Naive B cell (primary cell): ENCODE measurements around the gene TSGA10IP. TPM values are rescaled to one million over a fixed set of nuclear protein-coding genes. Genes with fewer than 3 reads are reported as not detected.
A peak's percentile ranks its signal among the peaks of the same experiment; 100 is the strongest.

Experiments
- ATAC-seq, 2 donors: fragments of 150-1000 bp; cut with Tn5 transposase; 2 replicates each; pipeline ENCODE4 v1.10.0; 2021; ENCODE audit warnings: low read depth in 2 of 2, mild to moderate bottlenecking in 2 of 2, moderate library complexity in 2 of 2
- DNase-seq: peaks from one replicate; pipeline ENCODE4 v3.0.0; 2022
- H3K27ac Mint-ChIP-seq, 6 donors: one replicate each; pipeline ENCODE4 v1.8.0; 2020 to 2022; ENCODE audit warnings: mild to moderate bottlenecking in 6 of 6, mixed read lengths in 6 of 6, moderate library complexity in 5 of 6, inconsistent platforms in 2 of 6
- H3K27me3 Mint-ChIP-seq, 3 donors: one replicate each; pipeline ENCODE4 v1.8.0; 2021 to 2022; ENCODE audit warnings: mixed read lengths in 3 of 3, mild to moderate bottlenecking in 1 of 3
- H3K36me3 Mint-ChIP-seq, 2 donors: one replicate each; pipeline ENCODE4 v1.8.0; 2020 to 2022; ENCODE audit warnings: mixed read lengths in 2 of 2, inconsistent platforms in 1 of 2, mild to moderate bottlenecking in 1 of 2
- H3K4me1 Mint-ChIP-seq, 3 donors: one replicate each; pipeline ENCODE4 v1.8.0; 2020 to 2022; ENCODE audit warnings: mixed read lengths in 3 of 3, inconsistent platforms in 1 of 3, mild to moderate bottlenecking in 1 of 3, moderate library complexity in 1 of 3
- H3K4me3 Mint-ChIP-seq, 8 donors: one replicate each; pipeline ENCODE4 v1.8.0; 2020 to 2022; ENCODE audit warnings: mild to moderate bottlenecking in 8 of 8, mixed read lengths in 8 of 8, moderate library complexity in 8 of 8, inconsistent platforms in 2 of 8
- H3K9me3 Mint-ChIP-seq, 7 donors: one replicate each; pipeline ENCODE4 v1.8.0; 2020 to 2022; ENCODE audit warnings: mixed read lengths in 7 of 7, mild to moderate bottlenecking in 5 of 7, inconsistent platforms in 2 of 7, moderate library complexity in 1 of 7
- polyA plus RNA-seq, 6 donors: library from polyadenylated mRNA; unstranded; fragments of 300-500 nt; fragmentation: Illumina TruSeq; gene quantifications; one replicate each; pipeline ENCODE4 v1.2.3, GENCODE V29; 2021; ENCODE audit warnings: low read depth in 6 of 6

Gene TSGA10IP
- polyA plus RNA-seq, 6 donors from 2014 or later = not detected

DNA sequence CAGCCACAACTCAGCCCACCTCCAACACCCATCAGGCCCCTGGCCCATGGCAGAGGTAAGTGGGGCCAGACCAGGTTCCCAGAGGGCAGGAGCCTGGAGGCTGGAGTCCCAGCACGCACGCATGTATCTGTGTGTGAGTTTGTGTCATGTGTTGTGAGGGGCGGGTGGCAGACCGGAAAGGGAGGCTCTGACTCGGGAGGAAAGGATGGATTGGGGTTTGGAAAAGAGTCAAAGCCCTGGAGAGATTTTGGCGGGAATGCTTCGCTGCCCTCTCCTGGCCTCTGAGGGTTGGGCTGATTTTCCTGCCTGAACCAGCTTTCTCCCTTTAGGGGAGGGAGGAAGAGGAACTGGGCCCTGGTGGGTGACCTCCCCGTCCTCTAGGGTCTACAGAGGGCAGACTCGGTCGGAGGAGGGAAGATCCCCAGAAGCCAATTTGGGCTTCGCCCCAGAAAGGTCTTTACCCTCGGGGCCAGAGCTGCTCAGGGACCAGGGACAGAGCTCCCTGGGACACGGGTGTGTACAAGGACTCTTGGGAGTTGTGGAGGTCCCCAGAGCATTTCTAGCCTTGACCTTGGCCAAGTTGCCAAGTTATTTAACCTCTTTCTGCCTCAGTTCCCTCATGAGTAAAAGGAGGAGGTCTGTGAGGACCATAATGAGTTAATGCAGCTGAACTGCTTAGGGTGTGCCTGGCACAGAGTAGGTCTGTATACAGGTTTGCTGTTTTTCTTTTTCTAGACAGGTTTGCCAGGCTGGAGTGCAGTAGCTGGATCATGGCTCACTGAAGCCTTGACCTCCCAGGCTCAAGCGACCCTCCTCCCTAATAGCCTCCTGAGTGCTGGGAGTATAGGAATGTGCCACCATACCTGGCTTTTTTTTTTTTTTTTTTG is 33.4 kb upstream of the TSGA10IP start:
- Mint-ChIP-seq H3K27ac (peak overlapping the region in 1 of 6 donors; percentile 65), H3K4me3 (peak overlapping the region in 1 of 8 donors; percentile 77), H3K27me3 (peaks cover 0 to 26% (median 10%) of the 10 kb centered on the region in 3 donors), H3K9me3 (no peaks in the 10 kb centered on the region), H3K36me3 (no peaks in the 10 kb centered on the region), H3K4me1 (peaks cover 25 to 36% (median 28%) of the 10 kb centered on the region in 3 donors)
- ATAC-seq (no peak), DNase-seq (no peak)

GRCh38 chr11:65912845-65913244 is 32.4 kb upstream of the TSGA10IP start:
- Mint-ChIP-seq H3K36me3 (no peaks in the 10 kb centered on the region), H3K4me1 (peaks cover 31 to 41% (median 33%) of the 10 kb centered on the region in 3 donors), H3K9me3 (no peaks in the 10 kb centered on the region), H3K27ac (peak overlapping the region in 1 of 6 donors; percentile 73), H3K4me3 (no peak overlapping the region), H3K27me3 (peaks cover 0 to 19% (median 8%) of the 10 kb centered on the region in 3 donors)
- ATAC-seq (no peak), DNase-seq (no peak)

DNA sequence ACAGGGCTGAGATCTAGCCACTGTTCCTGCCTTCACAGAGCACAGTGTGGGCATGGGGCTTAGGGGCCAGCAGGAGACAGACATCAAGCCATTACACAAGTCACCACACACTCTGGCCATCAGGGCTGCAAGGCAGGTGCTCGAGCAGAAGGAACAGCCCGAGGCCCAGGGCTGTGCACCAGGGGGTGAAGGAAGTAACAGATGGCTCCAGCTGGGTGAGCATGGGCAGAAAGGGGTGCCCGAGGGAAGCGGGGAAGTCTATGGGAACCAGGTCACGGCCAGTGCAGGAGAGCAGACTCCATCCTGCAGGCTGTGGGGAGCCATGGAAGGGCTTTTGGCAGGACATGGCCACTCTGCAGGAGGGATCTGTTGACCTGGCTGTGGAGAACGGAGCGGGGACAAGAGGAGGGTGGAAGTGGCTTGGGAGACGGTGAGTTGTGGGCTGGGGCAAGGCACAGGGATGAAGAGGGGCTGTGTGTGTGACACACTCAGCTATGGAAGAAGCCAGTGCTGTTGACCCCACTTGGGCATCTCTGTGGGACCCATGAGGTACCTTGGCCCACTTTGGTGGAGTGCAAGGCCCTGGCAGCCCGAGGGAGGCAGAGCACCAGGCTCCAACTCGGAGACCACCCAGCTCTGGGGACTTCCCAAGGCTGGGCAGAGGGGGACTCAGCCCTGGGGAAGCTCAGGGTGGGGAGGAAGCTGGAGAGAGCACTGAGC is 30.0 kb upstream of the TSGA10IP start:
- Mint-ChIP-seq H3K27ac (peak overlapping the region in 4 of 6 donors; percentile 28 to 97 (median 40)), H3K36me3 (no peaks in the 10 kb centered on the region), H3K4me1 (peaks cover 37 to 49% (median 42%) of the 10 kb centered on the region in 3 donors), H3K27me3 (peaks cover 0 to 8% (median 6%) of the 10 kb centered on the region in 3 donors), H3K4me3 (peak overlapping the region in 4 of 8 donors; percentile 50 to 79 (median 66)), H3K9me3 (no peaks in the 10 kb centered on the region)
- ATAC-seq (no peak), DNase-seq (no peak)

- Mint-ChIP-seq H3K4me1 (peaks cover 39 to 54% (median 46%) of the 10 kb centered on the region in 3 donors), H3K27me3 (peaks cover 0 to 8% (median 6%) of the 10 kb centered on the region in 3 donors), H3K27ac (no peak overlapping the region), H3K36me3 (no peaks in the 10 kb centered on the region), H3K4me3 (peak overlapping the region in 1 of 8 donors; percentile 95), H3K9me3 (no peaks in the 10 kb centered on the region)
- no peak for ATAC-seq
- DNase-seq = no peak
Observed at GRCh38 chr11:65915821-65916251, 29.4 kb upstream of the TSGA10IP start.

GRCh38 chr11:65916391-65916790 is 28.9 kb upstream of the TSGA10IP start:
- no peak for DNase-seq
- H3K9me3 Mint-ChIP-seq = no peaks in the 10 kb centered on the region
- H3K27ac Mint-ChIP-seq = peak overlapping the region in 3 of 6 donors; percentile 66 to 88 (median 80)
- peak overlapping the region; percentile 43 to 95 (median 86) for H3K4me3 Mint-ChIP-seq
- H3K4me1 Mint-ChIP-seq = peaks cover 39 to 54% (median 47%) of the 10 kb centered on the region in 3 donors
- ATAC-seq = no peak
- H3K36me3 Mint-ChIP-seq = no peaks in the 10 kb centered on the region
- H3K27me3 Mint-ChIP-seq = peaks cover 0 to 7% (median 5%) of the 10 kb centered on the region in 3 donors

DNA sequence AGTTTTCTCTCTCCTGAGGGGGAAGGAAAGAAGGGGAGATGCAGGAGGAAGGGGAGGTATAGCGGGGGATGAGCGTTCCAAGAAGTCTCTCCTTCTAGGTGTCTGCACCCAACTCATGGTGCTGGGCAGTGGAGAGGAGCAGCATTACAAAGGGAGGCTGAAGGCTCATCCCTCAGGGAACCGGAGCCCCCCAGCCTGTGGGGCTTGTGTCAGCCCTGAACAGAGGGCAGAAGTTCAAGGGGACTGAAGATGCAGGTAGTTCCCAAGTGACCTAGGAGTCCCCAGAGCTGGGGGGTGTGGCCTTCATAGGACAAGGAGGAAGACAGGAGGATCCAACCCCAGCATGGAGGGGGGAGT is 28.2 kb upstream of the TSGA10IP start:
- Mint-ChIP-seq H3K27ac (peak overlapping the region in 3 of 6 donors; percentile 28 to 88 (median 86)), H3K4me3 (peak overlapping the region; percentile 67 to 95 (median 87)), H3K36me3 (no peaks in the 10 kb centered on the region), H3K27me3 (no peaks in the 10 kb centered on the region), H3K9me3 (no peaks in the 10 kb centered on the region), H3K4me1 (peaks cover 35 to 53% (median 46%) of the 10 kb centered on the region in 3 donors)
- ATAC-seq = no peak
- no peak for DNase-seq

DNA sequence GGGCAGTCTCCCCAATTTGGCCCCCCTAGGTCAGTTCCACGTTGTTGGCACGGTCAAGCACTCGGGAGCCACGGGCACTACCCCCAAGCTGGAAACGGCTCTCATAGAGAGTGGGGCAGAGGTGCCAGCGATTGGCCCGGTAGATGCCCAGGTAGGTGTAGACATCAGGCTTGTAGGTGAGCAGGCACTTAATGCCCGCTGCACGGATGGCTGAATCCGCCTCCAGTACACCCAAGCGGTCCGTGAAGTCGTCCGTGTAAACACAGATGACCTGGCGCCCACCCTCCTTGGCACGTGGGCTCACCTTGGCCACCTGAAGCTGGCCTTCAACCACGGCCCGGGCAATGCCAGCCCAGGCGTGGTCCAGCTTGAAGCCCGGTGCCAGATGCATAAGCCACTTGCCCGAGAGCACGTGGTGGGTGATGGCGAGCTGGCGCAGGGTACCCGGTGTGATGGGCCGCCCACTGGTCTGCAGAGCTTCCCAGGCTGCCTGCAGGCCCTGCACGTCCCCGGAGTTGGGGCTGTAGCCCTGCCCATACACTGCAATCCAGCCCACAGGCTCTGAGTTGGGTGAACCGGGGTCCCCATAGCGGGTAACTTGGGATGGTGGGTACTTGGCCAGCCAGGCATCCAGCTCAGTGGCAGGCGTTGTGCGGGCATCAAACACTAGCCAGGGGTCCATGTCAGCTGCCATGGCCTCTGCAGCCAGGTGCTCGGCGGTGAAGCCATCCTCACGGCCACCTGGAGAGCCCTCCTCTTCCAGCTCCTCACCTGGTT is 27.7 kb upstream of the TSGA10IP start:
- DNase-seq (no peak), ATAC-seq (no peak)
- H3K27me3 Mint-ChIP-seq = no peaks in the 10 kb centered on the region
- no peaks in the 10 kb centered on the region for H3K36me3 Mint-ChIP-seq
- H3K27ac Mint-ChIP-seq = peak overlapping the region in 2 of 6 donors; percentile 28 to 89
- H3K4me1 Mint-ChIP-seq = peaks cover 35 to 59% (median 51%) of the 10 kb centered on the region in 3 donors
- H3K9me3 Mint-ChIP-seq = no peaks in the 10 kb centered on the region
- H3K4me3 Mint-ChIP-seq = peak overlapping the region; percentile 85 to 95 (median 90)

GRCh38 chr11:65918211-65919140 is 26.8 kb upstream of the TSGA10IP start, which contains the start of gene C11orf68:
Gene C11orf68 (minus strand): TSS chr11:65919062. CDS start chr11:65919031, 31 bp downstream.
- ATAC-seq (peak; percentile 65), DNase-seq (no peak)
- Mint-ChIP-seq H3K27ac (peak within 1 kb of the TSS; percentile 82 to 92 (median 86)), H3K36me3 (no peaks in the 10 kb centered on the region), H3K4me3 (peak within 1 kb of the TSS; percentile 85 to 98 (median 92)), H3K4me1 (peaks cover 35 to 62% (median 53%) of the 10 kb centered on the region in 3 donors), H3K27me3 (no peaks in the 10 kb centered on the region), H3K9me3 (no peaks in the 10 kb centered on the region)

GRCh38 chr11:65919141-65919572 is 26.1 kb upstream of the TSGA10IP start, which contains the start of gene DRAP1:
Gene DRAP1 (plus strand): TSS chr11:65919426. CDS start chr11:65919502, 76 bp downstream.
- no peaks in the 10 kb centered on the region for H3K36me3 Mint-ChIP-seq
- H3K27ac Mint-ChIP-seq = peak within 1 kb of the TSS; percentile 82 to 92 (median 86)
- peak; percentile 96 for DNase-seq
- no peaks in the 10 kb centered on the region for H3K9me3 Mint-ChIP-seq
- no peaks in the 10 kb centered on the region for H3K27me3 Mint-ChIP-seq
- peaks cover 35 to 60% (median 53%) of the 10 kb centered on the region in 3 donors for H3K4me1 Mint-ChIP-seq
- peak within 1 kb of the TSS; percentile 85 to 98 (median 92) for H3K4me3 Mint-ChIP-seq
- peak; percentile 88 to 90 for ATAC-seq

DNA sequence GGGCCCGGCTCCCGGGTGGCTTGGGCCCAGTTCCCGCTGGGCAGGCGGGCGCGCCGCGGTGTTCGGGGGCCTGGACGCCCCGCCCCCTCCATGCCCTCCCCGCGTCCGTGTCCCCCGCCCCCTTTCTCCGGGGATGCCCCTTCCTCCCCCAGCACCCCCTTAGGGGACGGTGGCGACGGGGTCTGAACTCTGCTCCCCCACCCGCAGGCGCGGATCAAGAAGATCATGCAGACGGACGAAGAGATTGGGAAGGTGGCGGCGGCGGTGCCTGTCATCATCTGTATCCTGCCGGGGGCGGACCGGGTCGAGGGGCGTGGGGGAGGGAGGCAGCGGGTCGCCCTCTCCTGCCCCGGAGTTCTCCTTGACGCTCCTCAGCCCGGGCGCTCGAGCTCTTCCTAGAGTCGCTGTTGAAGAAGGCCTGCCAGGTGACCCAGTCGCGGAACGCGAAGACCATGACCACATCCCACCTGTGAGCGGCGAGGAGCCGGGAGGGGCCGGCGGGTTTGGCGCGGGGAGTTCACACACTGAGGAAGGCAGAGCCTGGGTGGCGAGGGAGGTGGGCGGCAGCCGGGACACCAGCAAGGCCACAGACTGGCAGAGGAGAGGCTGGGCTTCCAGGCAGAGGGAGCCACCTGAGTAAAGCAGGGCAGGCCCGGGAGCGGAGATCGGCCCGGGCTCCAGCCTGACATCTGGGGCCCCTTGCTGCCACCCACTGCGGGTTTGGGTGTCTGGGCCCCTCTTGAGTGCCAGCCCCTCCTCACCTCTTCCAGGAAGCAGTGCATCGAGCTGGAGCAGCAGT is 25.5 kb upstream of the TSGA10IP start:
- no peaks in the 10 kb centered on the region for H3K36me3 Mint-ChIP-seq
- peak; percentile 43 to 45 for ATAC-seq
- no peak for DNase-seq
- no peaks in the 10 kb centered on the region for H3K9me3 Mint-ChIP-seq
- peak overlapping the region in 5 of 6 donors; percentile 42 to 92 (median 85) for H3K27ac Mint-ChIP-seq
- H3K27me3 Mint-ChIP-seq = no peaks in the 10 kb centered on the region
- H3K4me1 Mint-ChIP-seq = peaks cover 30 to 54% (median 52%) of the 10 kb centered on the region in 3 donors
- H3K4me3 Mint-ChIP-seq = peak overlapping the region; percentile 85 to 98 (median 92)

- ATAC-seq (no peak), DNase-seq (no peak)
- Mint-ChIP-seq H3K4me3 (peak overlapping the region; percentile 85 to 98 (median 92)), H3K27me3 (no peaks in the 10 kb centered on the region), H3K27ac (peak overlapping the region in 3 of 6 donors; percentile 51 to 89 (median 82)), H3K9me3 (no peaks in the 10 kb centered on the region), H3K36me3 (no peaks in the 10 kb centered on the region), H3K4me1 (peaks cover 24 to 48% (median 47%) of the 10 kb centered on the region in 3 donors)
Observed at GRCh38 chr11:65920372-65920802, 24.9 kb upstream of the TSGA10IP start.
